OCI-LY1 (cell line): Measurements from ENCODE around the gene TM4SF18.

Source experiments
- CTCF ChIP-seq: fragments of 200-600 bp; sonication (generic), shearing (Covaris generic); IDR thresholded peaks from 2 replicates; pipeline ENCODE4 v1.5.1; 2017; ENCODE audit warnings: mild to moderate bottlenecking, antibody characterized with exemption, low read length, moderate library complexity, mixed read lengths
- EZH2 ChIP-seq: fragments of 200-600 bp; sonication (generic), shearing (Covaris generic); IDR thresholded peaks from 2 replicates; pipeline ENCODE4 v1.8.0; 2017; ENCODE audit warnings: borderline replicate concordance, mixed run types, mild to moderate bottlenecking, antibody characterized with exemption, low read length, moderate library complexity, mixed read lengths

GRCh38 chr3:149274220-149274619 lies 59.2 kb downstream of the TM4SF18 start:
- no peak for TF ChIP-seq CTCF
- no peak for TF ChIP-seq EZH2
